GM12891 (cell line): Measurements from ENCODE around the gene POU2F1.

Experiments
- PAX5 ChIP-seq: IDR thresholded peaks from 2 replicates; pipeline ENCODE4 v1.6.1; 2011; ENCODE audit warnings: low read length, moderate library complexity, mild to moderate bottlenecking; ENCODE audit not compliant: insufficient read depth, severe bottlenecking
- POLR2A ChIP-seq: IDR thresholded peaks from 2 replicates; pipeline ENCODE4 v1.6.1; 2011; ENCODE audit warnings: low read depth, low read length, control low read depth
- POLR2AphosphoS5 ChIP-seq: IDR thresholded peaks from 2 replicates; pipeline ENCODE4 v1.6.1; 2011; ENCODE audit warnings: low read depth, low read length, control low read depth
- POU2F2 ChIP-seq: IDR thresholded peaks from 2 replicates; pipeline ENCODE4 v1.6.1; 2011; ENCODE audit warnings: low read depth, mild to moderate bottlenecking, control low read depth, low read length, moderate library complexity
- SPI1 ChIP-seq: IDR thresholded peaks from 2 replicates; pipeline ENCODE4 v1.6.1; 2011; ENCODE audit warnings: low read depth, low read length, control low read depth
- TAF1 ChIP-seq: IDR thresholded peaks from 2 replicates; pipeline ENCODE4 v1.6.1; 2011; ENCODE audit warnings: low read depth, low read length, control low read depth

- TF ChIP-seq POLR2A (no peak), POU2F2 (no peak), TAF1 (no peak), POLR2AphosphoS5 (no peak), SPI1 (no peak), PAX5 (no peak)
Measured at GRCh38 chr1:167262836-167263235, 42.1 kb downstream of the POU2F1 start.
